Hepatocyte (in vitro differentiated cells): ENCODE results near the gene TNFRSF12A.

Experiments
- EZH2 ChIP-seq: fragments of 200-600 bp; sonication (generic); IDR thresholded peaks from 2 replicates; pipeline ENCODE4 v1.6.1; 2016; ENCODE audit warnings: antibody characterized with exemption, mild to moderate bottlenecking, borderline replicate concordance
- EZH2phosphoT487 ChIP-seq: fragments of 200-600 bp; sonication (generic); IDR thresholded peaks from one replicate; pipeline ENCODE4 v1.6.1; 2018; ENCODE audit warnings: antibody characterized with exemption, mild to moderate bottlenecking, low read depth, moderate library complexity; ENCODE audit not compliant: unreplicated experiment, severe bottlenecking
- TF ChIP-seq, protein P1 (sequence below): fragments of 200-600 bp; sonication (generic); IDR thresholded peaks from 2 replicates; pipeline ENCODE4 v1.5.1; 2016; ENCODE audit warnings: antibody characterized with exemption, mild to moderate bottlenecking; ENCODE audit not compliant: poor library complexity

DNA sequence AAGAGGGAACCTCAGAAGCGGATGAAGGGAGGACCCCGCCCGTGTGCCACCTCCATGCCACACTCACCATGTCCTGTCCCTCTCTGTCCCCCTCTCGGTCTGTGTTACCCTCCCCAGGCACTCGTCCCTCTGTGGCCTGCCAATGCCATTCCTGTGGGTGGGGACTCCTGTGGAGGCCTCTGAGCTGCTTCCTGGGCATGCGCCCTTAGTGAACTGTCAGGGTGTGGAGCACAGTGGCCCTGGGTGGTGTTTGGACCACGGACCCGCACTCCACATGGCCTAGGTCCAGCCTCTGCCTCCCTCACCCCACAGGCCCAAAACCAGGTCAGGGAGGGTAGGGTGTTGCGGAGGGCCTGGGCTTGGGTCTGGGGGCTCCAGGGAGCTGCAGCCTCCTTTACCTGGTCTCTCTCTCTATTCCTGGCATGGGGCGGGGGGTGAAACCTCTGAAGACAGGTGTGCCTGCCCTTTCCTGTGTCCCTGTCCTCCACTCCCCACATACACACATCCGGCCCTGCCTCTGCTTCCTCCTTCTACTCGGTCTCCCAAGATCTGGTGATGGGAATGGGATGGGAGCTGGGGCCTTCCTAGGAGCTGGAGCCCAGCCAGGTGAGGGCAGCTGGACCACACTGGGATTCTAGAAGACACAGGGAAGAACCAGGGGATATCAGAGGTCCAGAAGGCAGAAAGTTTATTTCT, 28.5 kb upstream of the TNFRSF12A start:
- TF ChIP-seq, protein P1, sequence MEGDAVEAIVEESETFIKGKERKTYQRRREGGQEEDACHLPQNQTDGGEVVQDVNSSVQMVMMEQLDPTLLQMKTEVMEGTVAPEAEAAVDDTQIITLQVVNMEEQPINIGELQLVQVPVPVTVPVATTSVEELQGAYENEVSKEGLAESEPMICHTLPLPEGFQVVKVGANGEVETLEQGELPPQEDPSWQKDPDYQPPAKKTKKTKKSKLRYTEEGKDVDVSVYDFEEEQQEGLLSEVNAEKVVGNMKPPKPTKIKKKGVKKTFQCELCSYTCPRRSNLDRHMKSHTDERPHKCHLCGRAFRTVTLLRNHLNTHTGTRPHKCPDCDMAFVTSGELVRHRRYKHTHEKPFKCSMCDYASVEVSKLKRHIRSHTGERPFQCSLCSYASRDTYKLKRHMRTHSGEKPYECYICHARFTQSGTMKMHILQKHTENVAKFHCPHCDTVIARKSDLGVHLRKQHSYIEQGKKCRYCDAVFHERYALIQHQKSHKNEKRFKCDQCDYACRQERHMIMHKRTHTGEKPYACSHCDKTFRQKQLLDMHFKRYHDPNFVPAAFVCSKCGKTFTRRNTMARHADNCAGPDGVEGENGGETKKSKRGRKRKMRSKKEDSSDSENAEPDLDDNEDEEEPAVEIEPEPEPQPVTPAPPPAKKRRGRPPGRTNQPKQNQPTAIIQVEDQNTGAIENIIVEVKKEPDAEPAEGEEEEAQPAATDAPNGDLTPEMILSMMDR, result no peak
- no peak for TF ChIP-seq EZH2
- TF ChIP-seq EZH2phosphoT487, result no peak
